GM04504 (cell line): ENCODE data around the gene NCOA5.

Source experiments
- DNase-seq: peaks from one replicate; pipeline ENCODE4 v3.0.0-alpha.2; 2012; ENCODE audit warnings: low read depth

NCOA5 gene

DNA sequence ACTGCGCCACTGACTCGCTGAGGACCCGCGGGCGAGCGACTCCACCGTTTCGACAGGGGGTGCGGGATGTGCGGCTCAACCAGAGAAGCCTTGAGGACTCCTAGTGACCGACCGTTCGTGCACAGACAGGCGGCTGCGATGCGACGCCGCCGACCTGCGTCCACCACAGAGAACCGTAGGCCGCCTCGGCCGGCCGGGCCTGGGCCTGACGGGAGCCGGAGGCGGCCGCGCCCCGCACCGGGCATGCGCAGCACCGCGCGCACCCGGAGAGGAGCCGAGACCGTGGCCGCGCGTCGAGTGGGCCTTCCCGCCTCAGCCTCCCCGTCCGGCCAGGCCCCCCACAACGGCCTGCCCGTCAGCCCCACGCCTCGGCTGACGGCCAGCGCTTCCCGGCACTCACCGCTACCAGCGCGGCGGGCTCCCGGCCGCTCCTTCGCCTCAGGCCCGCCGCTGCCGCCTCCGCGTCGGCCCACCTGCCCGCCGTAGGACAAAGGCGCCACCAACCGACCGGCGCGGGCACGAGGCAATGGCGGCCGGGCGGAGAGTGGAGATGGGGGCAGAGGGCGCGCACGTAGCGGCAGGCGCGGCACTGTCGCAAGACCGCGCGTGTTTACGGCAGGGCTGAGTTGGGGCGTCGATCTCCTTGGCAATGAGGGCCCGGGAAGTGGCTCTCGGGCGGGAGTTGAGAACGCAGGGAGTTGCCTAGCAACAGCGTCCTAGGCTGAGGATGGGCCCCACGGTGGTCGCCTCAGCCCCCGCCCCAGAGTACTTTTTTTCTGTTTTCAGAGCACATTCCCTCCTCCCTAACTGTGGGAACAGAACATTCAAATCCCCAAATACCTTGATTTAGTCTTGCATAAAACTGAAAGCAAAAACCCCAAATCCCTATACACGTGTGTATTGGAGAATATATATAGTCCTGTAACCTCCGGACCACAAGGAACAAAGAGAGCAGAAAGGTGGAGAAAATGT is at the start of gene NCOA5:
Gene NCOA5 (minus strand): TSS at position 546 of the 972 bp plus-strand sequence. CDS start 10,538 bp downstream, outside the sequence.
- peak; percentile 89 for DNase-seq

GRCh38 chr20:46139266-46139889 is 49.6 kb upstream of the NCOA5 start:
- no peak for DNase-seq

DNA sequence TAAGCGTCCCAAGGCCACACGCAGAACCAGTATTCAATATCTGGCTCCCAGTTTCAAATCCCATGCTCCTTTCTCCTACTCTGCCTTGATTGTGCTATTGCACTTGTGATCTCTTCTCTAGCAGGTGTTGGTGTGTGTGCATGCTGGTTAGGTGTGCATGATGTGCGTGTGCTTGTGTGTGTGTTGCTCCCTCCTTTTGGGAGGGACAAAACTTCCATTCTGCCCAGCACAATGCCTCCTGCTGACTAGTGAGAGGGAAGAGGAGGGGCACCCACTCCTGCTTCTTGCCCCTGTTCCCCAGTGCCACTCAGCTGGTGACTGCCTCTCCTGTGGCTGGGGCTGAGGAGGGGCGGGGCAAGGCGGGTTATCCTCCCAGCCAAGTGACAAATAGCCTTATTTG is 48.1 kb upstream of the NCOA5 start:
- no peak for DNase-seq

DNA sequence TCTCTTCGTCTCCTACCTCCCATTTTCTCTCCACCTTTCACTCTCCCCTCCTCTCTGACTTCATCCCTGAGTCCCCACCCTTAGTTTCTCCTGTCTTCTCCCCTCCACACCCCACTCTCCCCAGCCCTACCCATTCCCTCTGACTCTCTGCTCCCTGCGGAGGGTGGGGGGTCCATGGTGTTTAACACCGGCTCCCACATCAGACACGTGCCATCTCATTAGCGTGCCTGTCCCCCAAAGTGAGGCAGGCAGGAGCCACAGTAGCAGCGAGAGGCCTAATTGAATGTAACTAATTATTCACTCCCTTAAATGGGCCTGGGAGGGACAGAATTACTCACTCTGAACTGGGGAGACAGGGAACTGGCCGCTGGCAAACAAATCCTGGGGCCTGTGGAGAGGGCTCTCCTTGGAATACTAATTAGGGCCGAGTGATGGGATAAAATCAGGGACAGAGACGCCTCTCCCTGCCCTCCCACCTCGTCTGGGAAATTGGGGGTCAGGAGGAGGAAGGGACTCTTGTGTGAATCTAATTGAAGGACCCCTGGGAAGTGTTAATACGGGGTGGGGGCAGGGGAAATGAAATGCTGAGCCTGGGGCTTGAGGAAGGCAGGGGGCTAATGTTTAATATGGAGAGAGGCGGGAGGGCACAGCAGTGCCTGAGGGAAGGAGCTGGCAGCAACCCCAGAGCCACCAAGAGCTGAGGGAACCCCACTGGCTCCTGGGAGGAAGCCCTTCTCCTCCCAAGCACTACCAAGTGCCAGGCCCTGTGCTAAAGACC is 46.3 kb upstream of the NCOA5 start:
- no peak for DNase-seq

DNA sequence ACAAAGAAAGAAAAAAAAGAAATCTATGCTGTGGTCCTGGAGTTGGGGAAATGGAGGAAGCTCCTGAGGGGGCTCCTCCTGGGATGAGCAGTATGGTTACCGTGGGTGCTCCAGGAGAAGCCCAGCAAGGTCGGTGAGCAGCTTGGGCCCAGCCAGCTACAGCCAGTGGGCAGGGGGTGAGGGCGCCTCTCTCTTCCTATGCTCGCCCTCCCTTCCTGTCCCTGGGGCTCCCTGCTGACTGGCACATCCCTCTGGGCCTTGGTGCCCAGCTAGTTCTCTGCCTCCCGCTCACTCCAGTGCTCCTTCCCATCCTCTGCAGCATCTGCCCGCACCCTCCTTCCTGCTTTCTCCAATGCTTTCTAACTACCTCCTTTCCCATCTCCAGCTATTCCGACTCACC is 45.0 kb upstream of the NCOA5 start:
- DNase-seq = no peak

DNA sequence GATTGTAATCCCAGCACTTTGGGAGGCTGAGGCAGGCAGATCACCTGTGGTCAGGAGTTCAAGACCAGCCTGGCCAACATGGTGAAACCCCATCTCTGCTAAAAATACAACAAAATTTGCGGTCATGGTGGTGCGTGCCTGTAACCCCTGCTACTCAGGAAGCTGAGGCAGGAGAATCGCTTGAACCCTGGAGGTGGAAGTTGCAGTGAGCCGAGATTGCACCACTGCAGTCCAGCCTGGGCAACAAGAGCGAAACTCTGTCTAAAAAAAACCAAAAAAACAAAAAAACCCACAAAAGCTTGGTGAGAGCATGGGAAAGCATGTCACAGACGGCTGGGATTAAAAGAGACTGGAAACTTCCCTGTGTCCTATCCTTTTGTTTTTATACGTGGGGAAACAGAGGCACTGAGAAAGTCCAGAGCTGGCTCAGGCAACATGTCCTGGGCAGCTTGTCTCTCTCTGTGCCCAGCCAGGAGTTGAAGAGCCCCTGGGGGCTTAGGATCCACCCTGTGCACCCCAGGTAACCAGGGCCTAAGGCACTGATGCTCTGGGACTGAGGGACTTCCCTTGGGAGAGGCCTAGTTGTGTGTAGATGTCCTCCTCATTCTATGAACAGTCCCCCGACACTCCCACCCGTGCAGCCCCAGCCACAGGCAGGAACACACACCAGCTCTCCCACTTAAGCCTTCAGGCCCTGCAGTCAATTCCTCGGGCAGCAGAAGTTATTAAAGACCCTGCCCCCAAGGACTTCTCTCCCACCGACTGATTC is 44.3 kb upstream of the NCOA5 start:
- DNase-seq = no peak

GRCh38 chr20:46132705-46133120 is 43.0 kb upstream of the NCOA5 start:
- no peak for DNase-seq

DNA sequence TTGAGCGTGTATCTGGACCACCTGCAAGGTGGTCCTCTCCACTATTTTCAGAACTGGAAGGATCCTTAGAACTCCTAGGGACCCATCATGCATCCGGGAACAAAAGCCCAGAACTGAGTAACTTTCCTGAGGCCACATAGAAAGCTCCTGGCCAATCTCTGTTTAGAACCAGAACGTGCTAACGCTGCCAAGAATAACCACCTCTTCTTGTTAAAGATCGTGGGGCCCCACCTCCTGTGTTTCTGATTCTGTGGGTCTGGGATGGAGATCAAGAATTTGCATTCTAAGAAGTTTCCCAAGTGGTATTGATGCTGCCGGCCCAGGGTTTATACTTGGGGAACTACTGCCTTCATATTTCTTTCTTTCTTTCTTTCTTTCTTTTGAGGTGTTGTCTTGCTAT is 41.6 kb upstream of the NCOA5 start:
- DNase-seq = no peak

DNA sequence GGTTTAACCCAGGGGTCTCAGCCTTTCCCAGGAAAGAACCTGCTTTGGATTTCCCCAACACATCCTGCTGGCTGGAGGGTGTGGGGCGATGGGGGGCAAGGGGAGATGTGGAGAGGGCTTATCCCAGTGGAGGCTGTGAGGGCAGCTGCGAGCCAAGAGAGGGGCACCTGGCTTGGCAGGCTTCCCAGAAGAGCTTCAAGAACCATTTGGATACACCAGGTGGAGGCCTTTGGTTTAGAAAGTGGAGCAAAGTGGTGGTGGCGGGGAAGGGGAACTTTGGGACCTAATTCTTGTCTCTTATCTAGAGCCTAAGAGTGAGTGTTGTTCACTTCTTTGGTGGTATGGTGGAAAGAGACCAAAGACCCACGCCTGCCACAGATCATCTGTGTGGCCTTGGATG is 40.8 kb upstream of the NCOA5 start:
- no peak for DNase-seq

DNA sequence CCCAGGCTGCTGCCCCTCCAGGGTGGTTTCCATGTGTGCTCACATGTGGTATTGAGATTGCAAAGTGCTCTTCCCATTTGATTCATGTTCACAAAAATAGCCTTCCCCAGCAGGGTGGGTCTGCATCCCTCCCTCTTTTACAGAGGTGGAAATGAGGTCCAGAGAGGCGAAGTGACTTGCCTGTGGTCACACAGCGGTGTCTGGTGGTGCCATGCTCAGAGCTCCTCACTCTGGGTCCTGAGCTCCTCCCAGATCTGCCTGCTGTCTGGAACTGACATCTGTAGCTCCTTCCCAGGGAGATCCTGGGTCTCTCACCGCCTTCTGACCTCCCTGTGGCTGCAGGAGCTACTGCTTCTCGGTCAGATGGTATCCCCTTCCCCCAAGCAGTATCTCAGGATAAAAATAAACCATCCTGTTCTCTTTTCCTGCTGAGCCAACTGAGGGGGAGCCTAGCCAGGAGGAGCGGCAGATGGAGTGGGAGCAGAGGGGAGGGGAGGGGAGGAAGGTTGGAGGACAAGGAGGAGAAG is 40.3 kb upstream of the NCOA5 start:
- DNase-seq = no peak

DNA sequence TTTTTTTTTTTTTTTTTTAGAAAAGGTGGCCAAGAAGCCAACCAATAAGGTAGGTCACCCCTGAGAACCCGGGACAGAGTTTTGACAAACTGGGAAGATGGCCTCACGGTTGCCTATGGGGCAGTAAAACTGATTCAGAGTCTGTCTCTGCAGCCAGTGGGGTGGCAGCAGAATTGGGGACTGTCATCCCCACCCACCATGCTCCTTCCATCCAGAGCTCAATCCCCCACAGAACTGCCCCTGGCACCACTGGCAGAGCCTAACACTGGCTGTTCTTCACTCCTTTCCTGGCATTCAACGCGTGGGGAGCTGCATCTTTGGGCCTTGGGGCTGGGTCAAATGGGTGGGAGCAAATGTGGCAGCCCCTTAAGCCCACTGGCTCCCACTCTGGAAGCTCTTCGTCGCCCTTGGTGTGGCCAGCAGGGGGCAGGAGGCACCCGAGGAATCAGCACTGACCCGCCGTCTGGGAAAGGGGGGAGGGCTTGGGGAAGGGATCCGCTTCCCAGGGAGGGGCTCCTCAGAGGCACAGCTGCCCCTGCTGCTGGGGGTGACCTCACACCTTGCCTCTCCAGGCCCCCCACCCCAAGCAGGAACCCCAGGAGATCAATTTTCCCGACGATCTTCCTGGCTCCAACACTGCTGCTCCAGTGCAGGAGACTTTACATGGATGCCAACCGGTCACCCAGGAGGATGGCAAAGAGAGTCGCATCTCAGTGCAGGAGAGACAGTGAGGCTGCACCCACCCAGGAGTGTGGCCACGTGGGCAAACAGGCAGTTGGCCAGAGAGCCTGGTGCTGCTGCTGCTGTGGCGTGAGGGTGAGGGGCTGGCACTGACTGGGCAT is 38.8 kb upstream of the NCOA5 start:
- no peak for DNase-seq

DNA sequence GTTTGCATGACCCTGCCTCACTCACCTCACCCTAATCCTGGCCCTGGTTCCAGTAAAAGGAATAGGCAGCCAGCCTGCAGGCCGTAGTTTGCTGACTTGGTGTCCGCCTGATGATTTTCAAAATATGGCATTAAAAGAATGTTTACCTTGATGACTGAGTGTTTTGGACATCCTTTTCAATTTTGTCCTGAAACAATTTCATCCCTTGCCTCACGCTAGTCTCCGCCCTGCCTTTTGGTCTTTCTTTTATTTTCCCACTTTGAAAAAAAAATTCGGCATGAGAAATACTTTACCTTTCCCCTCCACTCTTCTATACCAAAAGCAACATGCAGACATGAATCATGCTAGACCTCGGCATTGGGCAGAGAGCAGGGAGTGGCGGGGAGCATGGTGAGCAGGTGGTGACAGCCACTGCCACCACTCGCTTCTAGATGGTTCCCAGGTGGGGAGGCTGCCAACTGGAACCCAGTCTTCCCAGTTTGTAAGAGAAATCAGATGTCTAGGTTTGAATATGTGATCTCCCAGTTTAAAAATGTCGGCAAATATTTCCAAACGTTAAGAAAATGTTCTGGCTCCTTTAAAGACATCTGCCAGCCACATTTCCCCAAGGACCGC is 37.7 kb upstream of the NCOA5 start:
- DNase-seq = no peak

DNA sequence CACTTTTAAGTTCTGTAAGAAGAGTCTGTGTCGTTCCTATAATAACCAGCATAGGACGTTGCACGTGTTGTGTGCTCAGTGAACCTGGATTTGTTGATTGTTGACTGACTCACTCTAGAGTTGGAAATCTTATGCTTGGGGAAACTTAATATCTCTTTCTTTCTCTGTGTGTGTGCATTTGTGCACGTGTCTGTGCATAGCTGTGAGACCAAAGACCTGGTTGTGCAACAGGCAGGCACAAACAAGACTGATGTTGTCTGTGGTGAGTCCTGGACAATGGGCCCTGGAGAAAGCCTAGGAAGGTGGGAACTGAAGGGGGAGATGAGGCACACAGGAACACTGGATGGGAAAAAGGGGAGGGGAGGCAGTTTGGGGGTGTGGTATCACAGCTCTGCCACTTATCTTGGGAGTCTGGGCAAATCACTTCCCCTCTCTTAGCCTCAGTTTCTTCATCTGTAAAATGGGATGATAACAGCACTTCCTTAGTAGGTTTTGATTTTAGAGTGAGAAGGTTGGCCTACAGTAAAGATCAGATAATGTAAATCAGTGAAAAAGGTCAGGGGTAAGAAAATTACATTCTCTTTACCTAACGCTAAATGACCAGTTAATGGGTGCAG is 36.8 kb upstream of the NCOA5 start:
- DNase-seq = no peak

DNA sequence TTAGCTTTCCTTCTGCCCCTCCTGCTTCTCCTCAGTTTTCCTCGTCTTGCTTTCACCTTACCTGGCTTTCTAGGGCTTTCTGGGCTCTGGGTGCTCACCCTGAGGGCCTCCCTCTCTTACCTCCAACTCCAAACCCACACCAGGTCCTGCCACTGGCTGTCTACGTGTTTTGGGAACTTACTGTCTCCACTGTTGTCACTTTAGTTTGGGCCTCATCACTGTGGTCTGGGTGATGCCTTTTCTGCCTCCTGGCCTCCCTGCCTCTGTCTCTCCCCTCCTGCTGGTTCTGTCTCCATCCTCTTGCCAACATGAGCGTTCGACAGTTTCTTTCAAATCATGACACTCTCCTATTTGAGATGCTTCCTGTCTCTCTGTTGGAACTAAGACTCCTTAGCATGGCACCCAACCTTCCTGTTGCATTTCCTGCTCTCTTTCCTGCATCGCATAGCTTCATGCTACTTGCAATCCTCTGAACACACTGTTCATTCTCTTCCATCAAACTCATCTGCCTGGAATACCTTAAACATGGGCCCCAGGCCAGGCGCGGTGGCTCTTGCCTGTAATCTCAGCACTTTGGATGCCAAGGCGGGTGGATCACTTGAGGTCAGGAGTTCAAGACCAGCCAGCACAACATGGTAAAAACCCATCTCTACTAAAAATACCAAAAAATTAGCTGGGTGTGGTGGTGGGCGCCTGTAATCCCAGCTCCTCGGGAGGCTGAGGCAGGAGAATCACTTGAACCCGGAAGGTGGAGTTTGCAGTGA is 33.9 kb upstream of the NCOA5 start:
- DNase-seq = no peak

DNA sequence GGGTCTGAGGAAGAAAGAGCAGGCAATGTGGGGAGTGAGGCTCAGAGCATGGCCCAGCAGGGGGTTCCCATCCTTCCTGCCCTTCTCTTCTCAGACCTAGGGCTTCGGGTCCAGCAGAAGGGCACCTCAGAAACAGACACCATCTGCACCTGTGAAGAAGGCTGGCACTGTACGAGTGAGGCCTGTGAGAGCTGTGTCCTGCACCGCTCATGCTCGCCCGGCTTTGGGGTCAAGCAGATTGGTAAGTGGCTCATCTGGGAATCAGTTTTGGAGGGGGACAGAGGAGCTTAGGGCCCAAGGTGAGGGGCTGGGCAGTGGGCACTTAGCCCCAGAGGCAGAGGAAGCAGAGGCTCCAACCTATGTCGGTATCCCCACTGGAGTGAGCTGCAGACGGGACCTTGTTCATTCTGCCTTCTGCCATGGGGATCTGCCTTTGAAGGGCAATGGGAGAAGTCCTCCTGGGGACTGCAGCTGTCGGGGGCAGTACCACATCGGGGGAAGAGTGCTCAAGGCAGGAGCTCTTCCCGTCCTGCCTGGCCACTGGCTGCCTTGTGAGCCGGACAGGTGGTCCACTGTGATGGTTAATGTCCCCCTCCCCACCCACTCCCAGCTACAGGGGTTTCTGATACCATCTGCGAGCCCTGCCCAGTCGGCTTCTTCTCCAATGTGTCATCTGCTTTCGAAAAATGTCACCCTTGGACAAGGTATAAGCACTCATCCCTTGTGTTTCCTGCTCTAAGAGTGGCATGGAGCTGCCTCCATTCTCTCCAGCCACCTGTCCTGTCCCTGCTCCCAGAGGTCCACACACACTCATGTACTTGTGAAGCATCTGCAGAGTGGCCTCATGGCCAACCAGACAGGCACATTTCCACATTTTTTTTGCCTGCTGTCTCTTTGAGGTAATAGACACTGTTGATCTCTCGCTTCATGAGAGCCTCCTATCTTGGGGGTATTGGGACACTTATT is 33.0 kb upstream of the NCOA5 start:
- DNase-seq = no peak

DNA sequence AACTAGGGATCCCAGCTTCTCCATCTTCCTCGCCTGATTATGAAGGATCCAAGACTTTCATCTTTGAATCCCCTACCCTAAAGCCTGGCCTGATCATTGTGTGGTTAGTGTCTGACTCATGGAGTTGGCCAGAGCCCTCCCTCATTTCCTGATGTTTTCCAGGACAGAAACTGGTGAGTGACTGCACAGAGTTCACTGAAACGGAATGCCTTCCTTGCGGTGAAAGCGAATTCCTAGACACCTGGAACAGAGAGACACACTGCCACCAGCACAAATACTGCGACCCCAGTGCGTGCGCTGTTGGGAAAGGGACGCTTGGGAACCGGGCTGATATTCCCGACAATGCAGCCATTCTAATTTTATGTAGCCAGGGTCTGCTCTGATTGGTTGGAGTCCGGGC is 32.3 kb upstream of the NCOA5 start:
- DNase-seq = peak; percentile 24

DNA sequence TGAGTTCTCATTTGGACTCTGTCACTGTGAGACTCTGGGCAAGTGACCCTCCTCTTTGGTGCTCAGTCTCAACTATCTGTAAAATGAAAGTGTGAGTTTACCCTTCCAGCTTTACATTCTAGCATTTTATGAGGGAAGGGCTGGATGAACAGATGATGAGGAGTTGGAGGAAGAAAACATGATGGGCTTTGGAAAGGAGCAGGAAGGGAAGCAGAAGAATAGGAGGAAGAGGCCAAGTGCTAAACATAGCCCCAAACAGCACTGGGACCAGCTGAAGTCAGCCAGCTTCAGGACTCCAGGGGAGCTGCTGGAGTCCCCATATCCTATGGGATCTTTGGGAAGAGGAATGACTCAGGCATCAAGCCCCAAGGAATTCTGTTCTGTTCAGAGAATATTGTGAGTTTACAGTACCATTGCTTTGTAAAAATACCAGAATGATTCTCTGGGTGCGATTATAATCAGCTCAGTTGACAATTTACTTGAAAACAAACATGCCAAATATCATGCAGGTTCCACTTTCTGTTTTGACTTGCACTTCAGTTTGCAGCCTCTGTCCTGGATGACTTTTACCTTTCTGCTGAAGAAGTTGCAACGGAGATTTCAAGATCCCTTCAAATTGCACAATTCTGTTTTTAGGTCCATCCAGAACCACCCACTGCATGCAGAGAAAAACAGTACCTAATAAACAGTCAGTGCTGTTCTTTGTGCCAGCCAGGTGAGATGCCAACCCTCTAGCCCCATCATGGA is 31.6 kb upstream of the NCOA5 start:
- no peak for DNase-seq
